Parathyroid adenoma (tissue), 2 donors: ENCODE measurements around the gene NDUFS5.
"Not testable (repeated sequence)": the region's sequence is repeated elsewhere in the genome, so short reads cannot be mapped to it uniquely, and the experiment has no call there.

ENCODE experiments used
- H2AFZ ChIP-seq: fragments of 300-600 bp; sonication (generic); one replicate; pipeline ENCODE4 v1.7.0; 2017; ENCODE audit warnings: antibody characterized with exemption, mild to moderate bottlenecking
- H3K27ac ChIP-seq: fragments of 300-600 bp; sonication (generic); one replicate; pipeline ENCODE4 v1.7.0; 2017
- H3K27me3 ChIP-seq: fragments of 300-600 bp; sonication (generic); one replicate; pipeline ENCODE4 v1.7.0; 2017; ENCODE audit warnings: low read length; ENCODE audit not compliant: control insufficient read depth, insufficient read depth
- H3K36me3 ChIP-seq: fragments of 300-600 bp; sonication (generic); one replicate; pipeline ENCODE4 v1.7.0; 2017; ENCODE audit warnings: low read length; ENCODE audit not compliant: control insufficient read depth, insufficient read depth
- H3K4me1 ChIP-seq: fragments of 300-600 bp; sonication (generic); one replicate; pipeline ENCODE4 v1.7.0; 2017; ENCODE audit warnings: control low read depth
- H3K4me2 ChIP-seq: fragments of 300-600 bp; sonication (generic); one replicate; pipeline ENCODE4 v1.7.0; 2017; ENCODE audit warnings: low read length
- H3K4me3 ChIP-seq: fragments of 300-600 bp; sonication (generic); one replicate; pipeline ENCODE4 v1.7.0; 2017; ENCODE audit warnings: low read depth, low read length
- H3K79me2 ChIP-seq: fragments of 300-600 bp; sonication (generic); one replicate; pipeline ENCODE4 v1.7.0; 2017; ENCODE audit warnings: control low read depth
- H3K9ac ChIP-seq: fragments of 300-600 bp; sonication (generic); one replicate; pipeline ENCODE4 v1.7.0; 2017; ENCODE audit warnings: mild to moderate bottlenecking
- H3K9me3 ChIP-seq: fragments of 300-600 bp; sonication (generic); one replicate; pipeline ENCODE4 v1.7.0; 2017; ENCODE audit warnings: low read length; ENCODE audit not compliant: control insufficient read depth
- TF ChIP-seq, protein P1 (sequence below): fragments of 300-600 bp; sonication (generic); IDR thresholded peaks from one replicate; pipeline ENCODE4 v1.7.0; 2017; ENCODE audit warnings: antibody characterized with exemption, mild to moderate bottlenecking
- donor health status: primary hyperparathyroidism.

Gene NDUFS5

DNA sequence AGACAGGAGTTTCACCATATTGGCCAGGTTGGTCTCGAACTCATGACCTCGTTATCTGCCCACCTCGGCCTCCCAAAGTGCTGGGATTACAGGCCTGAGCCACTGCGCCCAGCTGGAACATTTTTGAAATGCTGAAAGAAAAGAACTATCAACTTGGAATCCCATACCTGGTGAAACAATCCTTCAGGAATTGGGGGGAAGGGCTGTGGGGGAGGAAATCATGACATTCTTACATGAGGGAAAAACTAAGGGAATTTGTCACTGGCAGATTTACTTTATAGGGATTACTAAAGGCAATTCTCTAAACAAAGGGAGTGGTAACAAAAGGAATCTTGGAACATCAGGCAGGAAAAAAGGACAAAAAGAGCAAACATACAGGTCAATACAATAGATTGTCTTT is 25.8 kb downstream of the NDUFS5 start:
- no peak overlapping the region for H3K9ac ChIP-seq
- H3K4me3 ChIP-seq: no peak overlapping the region
- H3K27ac ChIP-seq: no peak overlapping the region
- no peaks in the 10 kb centered on the region for H3K36me3 ChIP-seq
- H3K4me1 ChIP-seq: no peaks in the 10 kb centered on the region
- no peaks in the 10 kb centered on the region for H3K27me3 ChIP-seq
- H2AFZ ChIP-seq: no peak overlapping the region
- H3K9me3 ChIP-seq: no peaks in the 10 kb centered on the region
- TF ChIP-seq, protein P1, sequence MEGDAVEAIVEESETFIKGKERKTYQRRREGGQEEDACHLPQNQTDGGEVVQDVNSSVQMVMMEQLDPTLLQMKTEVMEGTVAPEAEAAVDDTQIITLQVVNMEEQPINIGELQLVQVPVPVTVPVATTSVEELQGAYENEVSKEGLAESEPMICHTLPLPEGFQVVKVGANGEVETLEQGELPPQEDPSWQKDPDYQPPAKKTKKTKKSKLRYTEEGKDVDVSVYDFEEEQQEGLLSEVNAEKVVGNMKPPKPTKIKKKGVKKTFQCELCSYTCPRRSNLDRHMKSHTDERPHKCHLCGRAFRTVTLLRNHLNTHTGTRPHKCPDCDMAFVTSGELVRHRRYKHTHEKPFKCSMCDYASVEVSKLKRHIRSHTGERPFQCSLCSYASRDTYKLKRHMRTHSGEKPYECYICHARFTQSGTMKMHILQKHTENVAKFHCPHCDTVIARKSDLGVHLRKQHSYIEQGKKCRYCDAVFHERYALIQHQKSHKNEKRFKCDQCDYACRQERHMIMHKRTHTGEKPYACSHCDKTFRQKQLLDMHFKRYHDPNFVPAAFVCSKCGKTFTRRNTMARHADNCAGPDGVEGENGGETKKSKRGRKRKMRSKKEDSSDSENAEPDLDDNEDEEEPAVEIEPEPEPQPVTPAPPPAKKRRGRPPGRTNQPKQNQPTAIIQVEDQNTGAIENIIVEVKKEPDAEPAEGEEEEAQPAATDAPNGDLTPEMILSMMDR: no peak
- H3K79me2 ChIP-seq: no peaks in the 10 kb centered on the region
- H3K4me2 ChIP-seq: no peak overlapping the region

DNA sequence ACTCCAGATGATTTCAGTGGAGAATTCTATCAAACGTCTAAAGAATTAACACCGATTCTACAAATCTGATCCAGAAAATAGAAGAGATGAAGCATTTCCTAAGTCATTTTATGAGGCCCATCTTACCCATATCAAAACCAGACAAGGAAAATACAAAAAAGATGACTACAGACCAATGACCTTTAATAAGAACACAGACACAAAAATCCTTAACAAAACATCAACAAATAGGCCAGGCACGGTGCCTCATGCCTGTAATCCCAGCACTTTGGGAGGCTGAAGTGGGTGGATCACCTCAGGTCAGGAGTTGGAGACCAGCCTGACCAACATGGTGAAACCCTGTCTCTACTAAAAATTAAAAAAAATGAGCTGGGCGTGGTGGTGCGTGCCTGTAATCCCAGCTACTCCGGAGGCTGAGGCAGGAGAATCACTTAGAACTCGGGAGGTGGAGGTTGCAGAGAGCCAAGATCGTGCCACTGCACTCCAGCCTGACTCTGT is 29.1 kb downstream of the NDUFS5 start:
- not testable (repeated sequence) for H3K36me3 ChIP-seq, H3K27me3 ChIP-seq, H3K4me1 ChIP-seq, H3K9ac ChIP-seq, H3K4me2 ChIP-seq, H2AFZ ChIP-seq, H3K9me3 ChIP-seq, H3K27ac ChIP-seq, H3K4me3 ChIP-seq, H3K79me2 ChIP-seq

DNA sequence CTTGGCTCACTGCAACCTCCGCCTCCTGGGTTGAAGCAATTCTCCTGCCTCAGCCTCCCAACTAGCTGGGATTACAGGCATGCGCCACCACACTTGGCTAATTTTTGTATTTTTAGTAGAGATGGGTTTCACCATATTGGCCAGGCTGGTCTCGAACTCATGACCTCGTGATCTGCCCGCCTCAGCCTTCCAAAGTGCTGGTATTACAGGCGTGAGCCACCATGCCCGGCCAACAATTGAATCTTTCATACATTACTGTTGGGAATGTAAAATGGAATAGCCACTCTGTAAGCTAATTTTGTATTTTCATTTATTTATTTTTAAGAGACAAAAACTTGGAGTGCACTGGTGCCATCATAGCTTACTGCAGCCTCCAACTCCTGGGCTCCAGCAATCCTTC is 35.4 kb downstream of the NDUFS5 start:
- not testable (repeated sequence) for H3K9me3 ChIP-seq, H3K4me2 ChIP-seq, H3K36me3 ChIP-seq, H3K27ac ChIP-seq, H3K79me2 ChIP-seq, H2AFZ ChIP-seq, H3K27me3 ChIP-seq, H3K9ac ChIP-seq, H3K4me1 ChIP-seq, H3K4me3 ChIP-seq

DNA sequence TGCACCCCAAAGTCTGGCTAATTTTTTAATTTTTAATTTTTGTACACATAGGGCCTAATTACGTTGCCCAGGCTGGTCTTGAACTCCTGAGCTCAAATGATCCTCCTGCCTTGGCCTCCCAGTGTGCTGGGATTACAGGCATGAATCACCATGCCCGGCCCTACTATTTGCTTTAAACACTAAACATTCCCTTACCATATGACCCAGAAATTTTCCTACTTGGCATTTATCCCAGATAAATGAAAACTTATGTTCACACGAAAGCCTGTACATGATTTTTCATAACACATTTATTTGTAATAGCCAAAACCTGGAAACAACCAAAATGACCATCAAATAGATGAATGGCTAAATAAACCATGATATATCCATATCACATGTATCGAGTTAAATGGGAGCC is 35.8 kb downstream of the NDUFS5 start:
- H3K79me2 ChIP-seq: no peaks in the 10 kb centered on the region
- H3K9ac ChIP-seq: no peak overlapping the region
- H3K4me3 ChIP-seq: no peak overlapping the region
- no peak overlapping the region for H3K4me2 ChIP-seq
- TF ChIP-seq, protein P1: no peak
- no peak overlapping the region for H3K27ac ChIP-seq
- no peak overlapping the region for H2AFZ ChIP-seq
- no peaks in the 10 kb centered on the region for H3K4me1 ChIP-seq
- no peaks in the 10 kb centered on the region for H3K27me3 ChIP-seq
- no peaks in the 10 kb centered on the region for H3K9me3 ChIP-seq
- H3K36me3 ChIP-seq: no peaks in the 10 kb centered on the region

DNA sequence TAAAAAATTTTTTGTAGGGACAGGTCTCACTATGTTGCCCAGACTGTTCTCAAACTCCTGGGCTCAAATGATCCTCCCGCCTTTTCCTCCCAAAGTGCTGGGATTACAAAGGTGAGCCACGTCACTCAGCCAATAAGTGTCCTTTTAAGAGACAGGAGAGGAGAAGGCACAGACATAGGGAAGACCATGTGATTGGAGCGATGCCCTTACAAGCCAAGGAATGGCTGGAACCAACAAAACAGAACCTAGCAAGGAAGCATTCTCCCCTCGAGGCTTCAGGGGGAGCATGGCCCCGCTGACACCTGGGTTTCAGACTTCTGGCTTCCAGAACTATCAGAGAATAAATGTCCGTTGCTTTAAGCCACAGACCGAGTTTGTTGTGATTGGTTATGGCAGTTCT is 37.0 kb downstream of the NDUFS5 start:
- Histone ChIP-seq H3K4me1 (no peaks in the 10 kb centered on the region), H3K27ac (no peak overlapping the region), H2AFZ (no peak overlapping the region), H3K27me3 (no peaks in the 10 kb centered on the region), H3K36me3 (no peaks in the 10 kb centered on the region), H3K79me2 (no peaks in the 10 kb centered on the region), H3K4me3 (no peak overlapping the region), H3K4me2 (no peak overlapping the region), H3K9ac (no peak overlapping the region), H3K9me3 (no peaks in the 10 kb centered on the region)
- TF ChIP-seq, protein P1: no peak

DNA sequence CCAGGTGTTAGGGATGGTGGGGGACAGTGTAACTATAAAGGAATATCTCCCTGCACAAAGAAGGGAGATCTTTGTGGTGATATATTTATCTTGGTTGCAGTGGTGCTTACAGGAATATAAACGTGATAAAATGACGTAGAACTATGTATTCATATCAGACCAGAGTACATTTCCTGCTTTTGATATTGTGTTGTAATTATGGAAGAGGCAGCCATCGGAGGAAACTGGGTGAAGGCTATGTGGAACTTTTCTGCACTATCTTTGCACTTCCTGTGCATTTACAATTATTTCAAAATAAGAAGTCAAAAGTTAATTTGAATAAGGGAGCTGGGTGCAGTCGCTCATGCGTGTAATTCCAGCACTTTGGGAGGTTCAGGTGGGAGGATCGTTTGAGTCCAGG is 37.6 kb downstream of the NDUFS5 start:
- no peaks in the 10 kb centered on the region for H3K9me3 ChIP-seq
- no peaks in the 10 kb centered on the region for H3K79me2 ChIP-seq
- no peak overlapping the region for H3K4me2 ChIP-seq
- H2AFZ ChIP-seq: no peak overlapping the region
- no peaks in the 10 kb centered on the region for H3K27me3 ChIP-seq
- H3K4me3 ChIP-seq: no peak overlapping the region
- H3K4me1 ChIP-seq: no peaks in the 10 kb centered on the region
- no peaks in the 10 kb centered on the region for H3K36me3 ChIP-seq
- H3K27ac ChIP-seq: no peak overlapping the region
- TF ChIP-seq, protein P1: no peak
- H3K9ac ChIP-seq: no peak overlapping the region
